ENCODE data around the gene AAK1. TPM values are rescaled to one million over a fixed set of nuclear protein-coding genes. Genes with fewer than 3 reads are reported as not detected.
A peak's percentile ranks its signal among the peaks of the same experiment; 100 is the strongest.

The AAK1 gene
- 10 to 100 TPM; 44.6 to 60.0 TPM for total RNA-seq

GRCh38 chr2:69643602-69644505, at the start of gene AAK1:
AAK1 (minus strand) TSS chr2:69643739; CDS start chr2:69643040, 699 bp downstream.
- no peaks in the 10 kb centered on the region for H3K27me3 ChIP-seq
- peak within 1 kb of the TSS; percentile 91 to 98 (median 96) for H3K27ac ChIP-seq
- H3K36me3 ChIP-seq (replicated peaks in 1 of 2; ENCODE audit: insufficient read depth in 1 of 2, low read depth in 2 of 2): no peaks in the 10 kb centered on the region
- DNase-seq (peak; percentile 87 to 91 (median 90)), ATAC-seq (peak; percentile 92)
- peaks cover 42% of the 10 kb centered on the region for H3K4me1 ChIP-seq
- H3K9me3 ChIP-seq: no peaks in the 10 kb centered on the region
- WGBS, 2 donors: 0 to 1% methylated on average over 18 to 66 of the region's 81 CpGs
- intact Hi-C loops (cut with DNase I): loop anchor here (5.0 kb wide), 1 partner anchor 68 kb away; no protein-coding TSS in a partner anchor
- TF ChIP-seq, protein P1, sequence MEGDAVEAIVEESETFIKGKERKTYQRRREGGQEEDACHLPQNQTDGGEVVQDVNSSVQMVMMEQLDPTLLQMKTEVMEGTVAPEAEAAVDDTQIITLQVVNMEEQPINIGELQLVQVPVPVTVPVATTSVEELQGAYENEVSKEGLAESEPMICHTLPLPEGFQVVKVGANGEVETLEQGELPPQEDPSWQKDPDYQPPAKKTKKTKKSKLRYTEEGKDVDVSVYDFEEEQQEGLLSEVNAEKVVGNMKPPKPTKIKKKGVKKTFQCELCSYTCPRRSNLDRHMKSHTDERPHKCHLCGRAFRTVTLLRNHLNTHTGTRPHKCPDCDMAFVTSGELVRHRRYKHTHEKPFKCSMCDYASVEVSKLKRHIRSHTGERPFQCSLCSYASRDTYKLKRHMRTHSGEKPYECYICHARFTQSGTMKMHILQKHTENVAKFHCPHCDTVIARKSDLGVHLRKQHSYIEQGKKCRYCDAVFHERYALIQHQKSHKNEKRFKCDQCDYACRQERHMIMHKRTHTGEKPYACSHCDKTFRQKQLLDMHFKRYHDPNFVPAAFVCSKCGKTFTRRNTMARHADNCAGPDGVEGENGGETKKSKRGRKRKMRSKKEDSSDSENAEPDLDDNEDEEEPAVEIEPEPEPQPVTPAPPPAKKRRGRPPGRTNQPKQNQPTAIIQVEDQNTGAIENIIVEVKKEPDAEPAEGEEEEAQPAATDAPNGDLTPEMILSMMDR (IDR thresholded peaks at IDR 0.05): peak in 1 of 7 experiments; percentile 5
- TF ChIP-seq POLR2A (IDR thresholded peaks at IDR 0.05): peak; percentile 77 to 87 (median 81)
- H3K4me3 ChIP-seq: peak within 1 kb of the TSS; percentile 74 to 84

GRCh38 chr2:69692424-69692823, 48.9 kb upstream of the AAK1 start:
- H3K9me3 ChIP-seq: no peaks in the 10 kb centered on the region
- no peak overlapping the region for H3K27ac ChIP-seq
- no peaks in the 10 kb centered on the region for H3K27me3 ChIP-seq
- ATAC-seq (no peak), DNase-seq (no peak)
- no peaks in the 10 kb centered on the region for H3K36me3 ChIP-seq (replicated peaks in 1 of 2; ENCODE audit: insufficient read depth in 1 of 2, low read depth in 2 of 2)
- no peak overlapping the region for H3K4me3 ChIP-seq
- intact Hi-C loops (cut with DNase I): no loop called here
- H3K4me1 ChIP-seq: peaks cover 8% of the 10 kb centered on the region
- no peak for TF ChIP-seq POLR2A (IDR thresholded peaks at IDR 0.05)
- TF ChIP-seq, protein P1 (IDR thresholded peaks at IDR 0.05): no peak
- 98% methylated on average over 2 of the region's 2 CpGs for WGBS, 2 donors

- intact Hi-C loops (cut with DNase I): no loop called here
- DNase-seq: no peak
- WGBS, 2 donors: 90 to 100% methylated on average over 2 of the region's 2 CpGs
These were observed 46.4 kb upstream of the AAK1 start for GRCh38 chr2:69689969-69690368.

DNA sequence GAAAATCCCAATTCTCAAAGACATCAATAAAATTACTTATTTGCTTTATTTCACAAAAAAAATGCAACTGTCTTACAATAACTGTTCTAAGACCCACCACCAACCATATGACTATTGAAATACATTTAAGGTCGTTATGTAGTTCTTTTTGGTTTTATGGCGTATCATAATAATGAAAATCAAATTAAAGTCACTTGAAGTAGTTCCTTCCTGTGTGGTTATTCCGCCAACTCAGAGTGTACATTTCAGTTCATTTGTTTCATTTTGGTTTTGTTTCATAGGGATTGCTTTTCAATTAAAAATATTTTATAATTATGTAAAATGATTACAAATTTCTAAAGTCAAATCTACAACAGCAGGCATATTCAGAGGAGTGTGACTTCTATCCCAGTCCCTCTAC, 45.9 kb upstream of the AAK1 start:
- ATAC-seq: no peak
- 69 to 81% methylated on average over 3 of the region's 3 CpGs for WGBS, 2 donors
- no peak overlapping the region for H3K4me3 ChIP-seq
- TF ChIP-seq, protein P1 (IDR thresholded peaks at IDR 0.05): no peak
- no peak for TF ChIP-seq POLR2A (IDR thresholded peaks at IDR 0.05)
- peaks cover 16% of the 10 kb centered on the region for H3K4me1 ChIP-seq
- DNase-seq: no peak
- H3K27ac ChIP-seq: no peak overlapping the region
- no peaks in the 10 kb centered on the region for H3K36me3 ChIP-seq (replicated peaks in 1 of 2; ENCODE audit: insufficient read depth in 1 of 2, low read depth in 2 of 2)
- H3K27me3 ChIP-seq: no peaks in the 10 kb centered on the region
- no peaks in the 10 kb centered on the region for H3K9me3 ChIP-seq
- intact Hi-C loops (cut with DNase I): no loop called here

More at GRCh38 chr2:69689969-69690368, 46.4 kb upstream of the AAK1 start:
- Histone ChIP-seq H3K4me3 (no peak overlapping the region), H3K27me3 (no peaks in the 10 kb centered on the region), H3K27ac (no peak overlapping the region), H3K9me3 (no peaks in the 10 kb centered on the region), H3K4me1 (peaks cover 13% of the 10 kb centered on the region), H3K36me3 (replicated peaks in 1 of 2; ENCODE audit: insufficient read depth in 1 of 2, low read depth in 2 of 2) (no peaks in the 10 kb centered on the region)
- TF ChIP-seq POLR2A (IDR thresholded peaks at IDR 0.05): no peak
- TF ChIP-seq, protein P1 (IDR thresholded peaks at IDR 0.05): no peak
- ATAC-seq: no peak

Measured in body of pancreas (tissue), 4 donors.